HepG2 (cell line): ENCODE measurements around the gene CNIH3. TPM values are rescaled to one million over a fixed set of nuclear protein-coding genes. Genes with fewer than 3 reads are reported as not detected.

Experiments used
- HOXA7 ChIP-seq: sonication (generic); formaldehyde crosslinking; IDR thresholded peaks from 2 replicates; pipeline ENCODE4 v1.8.1; 2022; ENCODE audit warnings: mild to moderate bottlenecking, missing genetic modification reagents, moderate library complexity
- MIXL1 ChIP-seq: IDR thresholded peaks from 2 replicates; pipeline ENCODE4 v1.6.1; 2016
- PLRG1 ChIP-seq: fragments of 450-650 bp; conservative IDR thresholded peaks from 2 replicates; pipeline ENCODE4 v1.6.1; 2016
- PPARG ChIP-seq: conservative IDR thresholded peaks from 2 replicates; pipeline ENCODE4 v1.6.1; 2016; ENCODE audit warnings: missing biosample characterization, missing genetic modification reagents
- PRMT3 ChIP-seq: sonication (generic); formaldehyde crosslinking; IDR thresholded peaks from 2 replicates; pipeline ENCODE4 v1.8.1; 2022; ENCODE audit warnings: low read depth, mild to moderate bottlenecking, moderate library complexity, missing genetic modification reagents, borderline replicate concordance
- SMAD3 ChIP-seq: sonication (generic); formaldehyde crosslinking; IDR thresholded peaks from 2 replicates; pipeline ENCODE4 v1.4.0; 2020; ENCODE audit warnings: missing genetic modification reagents
- SP4 ChIP-seq: sonication (generic); formaldehyde crosslinking; IDR thresholded peaks from 2 replicates; pipeline ENCODE4 v1.8.1; 2023; ENCODE audit warnings: mild to moderate bottlenecking, missing genetic modification reagents
- SRSF9 ChIP-seq: fragments of 200-400 bp; formaldehyde crosslinking; IDR thresholded peaks from 2 replicates; pipeline ENCODE4 v1.6.1; 2018; ENCODE audit warnings: borderline replicate concordance, mild to moderate bottlenecking, low read depth, low read length; ENCODE audit not compliant: insufficient read depth, poor library complexity, severe bottlenecking
- ZNF329 ChIP-seq: sonication (generic); formaldehyde crosslinking; IDR thresholded peaks from 2 replicates; pipeline ENCODE4 v1.9.0; 2021; ENCODE audit warnings: low read depth, mild to moderate bottlenecking, missing genetic modification reagents
- ZNF496 ChIP-seq: sonication (generic); formaldehyde crosslinking; IDR thresholded peaks from 2 replicates; pipeline ENCODE4 v1.8.1; 2023; ENCODE audit warnings: mild to moderate bottlenecking, moderate library complexity, missing genetic modification reagents; ENCODE audit not compliant: insufficient replicate concordance
- polyA plus RNA-seq, 8 experiments: library from polyadenylated mRNA; depleted of rRNA in 3 of 8; stranded (reverse) in 7 of 8; unstranded in 1 of 8; fragments of >200 nt; fragmentation: Illumina TruSeq in 4 of 8; extraction: Trizol in 4 of 8; gene quantifications; 2 replicates each; pipeline versions ENCODE4 v1.2.1 to v1.2.3, GENCODE V29; 2011 to 2016; ENCODE audit warnings: low read depth in 4 of 8, missing spikeins in 1 of 8, mixed read lengths in 1 of 8; ENCODE audit not compliant: insufficient read depth in 1 of 8
- total RNA-seq, 5 experiments: library from RNA; depleted of rRNA; stranded (reverse); fragments of >200 nt; fragmentation: Illumina TruSeq; extraction: Trizol; gene quantifications; 2 replicates each; pipeline ENCODE4 v1.2.3, GENCODE V29; 2016; ENCODE audit warnings: low read depth in 1 of 5
- TF ChIP-seq, protein P1 (sequence below): sonication (generic); formaldehyde crosslinking; IDR thresholded peaks from 2 replicates; pipeline ENCODE4 v1.4.0; 2020; ENCODE audit warnings: mild to moderate bottlenecking, missing genetic modification reagents
- TF ChIP-seq, protein P2 (sequence below): sonication (generic); formaldehyde crosslinking; IDR thresholded peaks from 2 replicates; pipeline ENCODE4 v1.9.0; 2021; ENCODE audit warnings: missing genetic modification reagents, borderline replicate concordance
- TF ChIP-seq, protein P3 (sequence below): IDR thresholded peaks from 2 replicates; pipeline ENCODE4 v1.6.1; 2016

Gene CNIH3
- total and polyA plus RNA-seq, 2 of the 13 experiments (the other 11 are each of a cell fraction or from before 2014, with no cell fraction given), result 0.36 to 1.1 TPM

DNA sequence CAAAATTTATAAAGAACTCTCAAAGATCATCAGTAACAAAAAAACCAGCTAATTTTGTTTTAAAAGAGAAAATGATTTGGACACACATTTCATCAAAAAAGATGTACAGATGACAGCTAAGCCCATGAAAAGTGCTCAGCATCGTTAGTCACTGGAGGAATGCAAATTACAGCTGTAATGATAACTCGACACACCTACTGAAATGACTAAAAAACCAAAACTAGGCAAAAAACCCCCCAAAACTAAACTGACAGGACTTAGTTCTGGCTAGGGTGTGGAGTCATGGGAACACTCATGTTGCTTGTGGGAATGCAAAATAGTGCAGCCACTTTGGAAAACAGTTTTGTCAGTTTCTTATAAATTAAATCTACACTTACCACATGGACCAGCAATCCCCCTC lies 59.5 kb downstream of the CNIH3 start (continued):
- TF ChIP-seq, protein P1, sequence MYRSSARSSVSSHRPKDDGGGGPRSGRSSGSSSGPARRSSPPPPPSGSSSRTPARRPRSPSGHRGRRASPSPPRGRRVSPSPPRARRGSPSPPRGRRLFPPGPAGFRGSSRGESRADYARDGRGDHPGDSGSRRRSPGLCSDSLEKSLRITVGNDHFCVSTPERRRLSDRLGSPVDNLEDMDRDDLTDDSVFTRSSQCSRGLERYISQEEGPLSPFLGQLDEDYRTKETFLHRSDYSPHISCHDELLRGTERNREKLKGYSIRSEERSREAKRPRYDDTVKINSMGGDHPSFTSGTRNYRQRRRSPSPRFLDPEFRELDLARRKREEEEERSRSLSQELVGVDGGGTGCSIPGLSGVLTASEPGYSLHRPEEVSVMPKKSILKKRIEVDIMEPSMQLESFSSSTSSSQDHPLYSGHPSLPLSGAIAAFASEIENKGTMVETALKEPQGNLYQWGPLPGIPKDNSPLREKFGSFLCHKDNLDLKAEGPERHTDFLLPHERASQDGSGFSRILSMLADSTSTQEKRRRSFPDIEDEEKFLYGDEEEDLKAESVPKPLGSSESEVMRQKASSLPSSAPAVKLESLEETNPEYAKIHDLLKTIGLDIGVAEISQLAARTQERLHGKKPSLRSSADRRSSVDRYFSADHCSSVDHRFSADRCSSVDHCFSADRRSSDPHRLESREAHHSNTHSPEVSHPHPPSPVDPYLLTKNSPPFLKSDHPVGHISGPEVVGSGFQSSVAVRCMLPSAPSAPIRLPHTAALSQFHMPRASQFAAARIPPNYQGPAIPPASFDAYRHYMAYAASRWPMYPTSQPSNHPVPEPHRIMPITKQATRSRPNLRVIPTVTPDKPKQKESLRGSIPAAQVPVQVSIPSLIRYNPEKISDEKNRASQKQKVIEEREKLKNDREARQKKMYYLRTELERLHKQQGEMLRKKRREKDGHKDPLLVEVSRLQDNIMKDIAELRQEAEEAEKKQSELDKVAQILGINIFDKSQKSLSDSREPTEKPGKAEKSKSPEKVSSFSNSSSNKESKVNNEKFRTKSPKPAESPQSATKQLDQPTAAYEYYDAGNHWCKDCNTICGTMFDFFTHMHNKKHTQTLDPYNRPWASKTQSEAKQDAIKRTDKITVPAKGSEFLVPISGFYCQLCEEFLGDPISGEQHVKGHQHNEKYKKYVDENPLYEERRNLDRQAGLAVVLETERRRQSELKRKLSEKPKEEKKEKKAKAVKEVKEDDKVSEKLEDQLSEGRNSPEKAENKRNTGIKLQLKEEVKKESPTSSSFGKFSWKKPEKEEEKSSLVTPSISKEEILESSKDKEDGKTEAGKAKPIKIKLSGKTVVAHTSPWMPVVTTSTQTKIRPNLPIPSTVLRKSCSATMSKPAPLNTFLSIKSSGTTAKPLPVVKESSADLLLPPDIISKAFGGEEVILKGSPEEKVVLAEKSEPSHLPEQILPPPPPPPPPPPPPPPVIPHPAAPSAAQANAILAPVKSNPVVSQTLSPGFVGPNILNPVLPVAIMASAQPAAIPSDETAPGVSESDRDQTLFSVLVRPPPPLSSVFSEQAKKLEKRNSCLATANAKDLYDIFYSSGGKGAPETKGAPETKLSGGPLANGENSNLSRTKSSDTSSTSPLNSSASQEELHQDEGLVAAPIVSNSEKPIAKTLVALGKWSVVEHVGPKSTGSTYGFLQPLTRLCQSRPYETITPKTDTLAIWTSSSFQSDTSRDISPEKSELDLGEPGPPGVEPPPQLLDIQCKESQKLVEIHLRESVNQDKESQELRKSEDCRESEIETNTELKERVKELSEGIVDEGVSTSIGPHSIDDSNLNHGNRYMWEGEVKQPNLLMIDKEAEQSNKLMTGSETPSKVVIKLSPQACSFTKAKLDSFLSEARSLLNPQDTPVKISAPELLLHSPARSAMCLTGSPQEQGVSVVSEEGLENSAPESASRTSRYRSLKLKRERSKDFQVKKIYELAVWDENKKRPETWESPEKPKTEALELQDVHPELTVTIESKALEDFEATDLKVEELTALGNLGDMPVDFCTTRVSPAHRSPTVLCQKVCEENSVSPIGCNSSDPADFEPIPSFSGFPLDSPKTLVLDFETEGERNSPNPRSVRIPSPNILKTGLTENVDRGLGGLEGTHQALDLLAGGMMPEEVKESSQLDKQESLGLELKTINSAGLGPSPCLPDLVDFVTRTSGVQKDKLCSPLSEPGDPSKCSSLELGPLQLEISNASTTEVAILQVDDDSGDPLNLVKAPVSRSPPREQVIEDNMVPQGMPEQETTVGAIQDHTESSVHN (CRISPR knock-in tag), result no peak
- no peak for TF ChIP-seq SMAD3 (CRISPR knock-in tag)
- TF ChIP-seq, protein P2, sequence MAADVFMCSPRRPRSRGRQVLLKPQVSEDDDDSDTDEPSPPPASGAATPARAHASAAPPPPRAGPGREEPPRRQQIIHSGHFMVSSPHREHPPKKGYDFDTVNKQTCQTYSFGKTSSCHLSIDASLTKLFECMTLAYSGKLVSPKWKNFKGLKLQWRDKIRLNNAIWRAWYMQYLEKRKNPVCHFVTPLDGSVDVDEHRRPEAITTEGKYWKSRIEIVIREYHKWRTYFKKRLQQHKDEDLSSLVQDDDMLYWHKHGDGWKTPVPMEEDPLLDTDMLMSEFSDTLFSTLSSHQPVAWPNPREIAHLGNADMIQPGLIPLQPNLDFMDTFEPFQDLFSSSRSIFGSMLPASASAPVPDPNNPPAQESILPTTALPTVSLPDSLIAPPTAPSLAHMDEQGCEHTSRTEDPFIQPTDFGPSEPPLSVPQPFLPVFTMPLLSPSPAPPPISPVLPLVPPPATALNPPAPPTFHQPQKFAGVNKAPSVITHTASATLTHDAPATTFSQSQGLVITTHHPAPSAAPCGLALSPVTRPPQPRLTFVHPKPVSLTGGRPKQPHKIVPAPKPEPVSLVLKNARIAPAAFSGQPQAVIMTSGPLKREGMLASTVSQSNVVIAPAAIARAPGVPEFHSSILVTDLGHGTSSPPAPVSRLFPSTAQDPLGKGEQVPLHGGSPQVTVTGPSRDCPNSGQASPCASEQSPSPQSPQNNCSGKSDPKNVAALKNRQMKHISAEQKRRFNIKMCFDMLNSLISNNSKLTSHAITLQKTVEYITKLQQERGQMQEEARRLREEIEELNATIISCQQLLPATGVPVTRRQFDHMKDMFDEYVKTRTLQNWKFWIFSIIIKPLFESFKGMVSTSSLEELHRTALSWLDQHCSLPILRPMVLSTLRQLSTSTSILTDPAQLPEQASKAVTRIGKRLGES (CRISPR knock-in tag), result no peak
- no peak for TF ChIP-seq SP4 (CRISPR knock-in tag)
- TF ChIP-seq, protein P3, sequence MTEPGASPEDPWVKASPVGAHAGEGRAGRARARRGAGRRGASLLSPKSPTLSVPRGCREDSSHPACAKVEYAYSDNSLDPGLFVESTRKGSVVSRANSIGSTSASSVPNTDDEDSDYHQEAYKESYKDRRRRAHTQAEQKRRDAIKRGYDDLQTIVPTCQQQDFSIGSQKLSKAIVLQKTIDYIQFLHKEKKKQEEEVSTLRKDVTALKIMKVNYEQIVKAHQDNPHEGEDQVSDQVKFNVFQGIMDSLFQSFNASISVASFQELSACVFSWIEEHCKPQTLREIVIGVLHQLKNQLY (CRISPR knock-in tag), result no peak
- TF ChIP-seq PPARG (CRISPR knock-in tag), result no peak
- no peak for TF ChIP-seq MIXL1 (CRISPR knock-in tag)
- TF ChIP-seq ZNF329 (CRISPR knock-in tag), result no peak
- TF ChIP-seq PLRG1, result no peak
- TF ChIP-seq PRMT3 (CRISPR knock-in tag), result no peak
- TF ChIP-seq HOXA7 (CRISPR knock-in tag), result no peak
- TF ChIP-seq ZNF496 (CRISPR knock-in tag), result no peak
- no peak for TF ChIP-seq SRSF9
